GM12878 (cell line): ENCODE measurements around the gene AFAP1L2.

ENCODE experiments used
- BCL3 ChIP-seq: IDR thresholded peaks from 2 replicates; pipeline ENCODE4 v1.6.1; 2011; ENCODE audit warnings: borderline replicate concordance, low read depth, mild to moderate bottlenecking, moderate library complexity, low read length; ENCODE audit not compliant: insufficient read depth, poor library complexity, severe bottlenecking
- BMI1 ChIP-seq: fragments of 450-650 bp; IDR thresholded peaks from 2 replicates; pipeline ENCODE4 v1.6.1; 2016; ENCODE audit warnings: mild to moderate bottlenecking, moderate library complexity, borderline replicate concordance
- CREB1 ChIP-seq: IDR thresholded peaks from 2 replicates; pipeline ENCODE4 v1.6.1; 2012; ENCODE audit warnings: low read depth, mild to moderate bottlenecking, inconsistent platforms
- CTCF ChIP-seq, 3 experiments: IDR thresholded peaks in 2 of 3; conservative IDR thresholded peaks in 1 of 3; 2 replicates each; pipeline ENCODE4 v1.5.1; 2011; ENCODE audit warnings: low read depth in 3 of 3, low read length in 3 of 3, mild to moderate bottlenecking in 3 of 3, control low read depth in 2 of 3, moderate library complexity in 2 of 3, inconsistent platforms in 1 of 3, mixed read lengths in 1 of 3; ENCODE audit not compliant: control insufficient read depth in 2 of 3, insufficient read depth in 1 of 3; ENCODE audit errors: extremely low read depth in 1 of 3
- POLR2A ChIP-seq: IDR thresholded peaks from 2 replicates; pipeline ENCODE4 v1.6.1; 2011; ENCODE audit warnings: low read depth, mild to moderate bottlenecking, low read length
- POLR2AphosphoS5 ChIP-seq: IDR thresholded peaks from 2 replicates; pipeline ENCODE4 v1.6.1; 2011; ENCODE audit warnings: mild to moderate bottlenecking, low read length, inconsistent platforms
- RAD21 ChIP-seq: IDR thresholded peaks from 2 replicates; pipeline ENCODE4 v1.6.1; 2011; ENCODE audit warnings: mild to moderate bottlenecking, low read depth, low read length, moderate library complexity; ENCODE audit not compliant: insufficient read depth
- RAD51 ChIP-seq: fragments of 450-650 bp; IDR thresholded peaks from 2 replicates; pipeline ENCODE4 v1.6.1; 2016; ENCODE audit warnings: moderate library complexity, mild to moderate bottlenecking, inconsistent platforms
- RCOR1 ChIP-seq: conservative IDR thresholded peaks from 2 replicates; pipeline ENCODE4 v1.6.1; 2012; ENCODE audit warnings: low read depth, low read length, improper control_type of control experiment
- SREBF1 ChIP-seq: IDR thresholded peaks from 2 replicates; pipeline ENCODE4 v1.6.1; 2012; ENCODE audit warnings: mild to moderate bottlenecking, low read length
- SUPT20H ChIP-seq: IDR thresholded peaks from 2 replicates; pipeline ENCODE4 v1.6.1; 2011; ENCODE audit warnings: low read depth, mild to moderate bottlenecking, low read length, moderate library complexity, borderline replicate concordance; ENCODE audit not compliant: control insufficient read depth
- ZNF384 ChIP-seq: IDR thresholded peaks from 2 replicates; pipeline ENCODE4 v1.6.1; 2012; ENCODE audit warnings: low read depth, mild to moderate bottlenecking, low read length, improper control_type of control experiment, borderline replicate concordance
- ZSCAN29 ChIP-seq: fragments of 450-650 bp; IDR thresholded peaks from 2 replicates; pipeline ENCODE4 v1.6.1; 2017; ENCODE audit warnings: mild to moderate bottlenecking, moderate library complexity
- TF ChIP-seq, protein P1 (sequence below): IDR thresholded peaks from 2 replicates; pipeline ENCODE4 v1.6.1; 2011; ENCODE audit warnings: low read depth, low read length, improper control_type of control experiment, borderline replicate concordance

DNA sequence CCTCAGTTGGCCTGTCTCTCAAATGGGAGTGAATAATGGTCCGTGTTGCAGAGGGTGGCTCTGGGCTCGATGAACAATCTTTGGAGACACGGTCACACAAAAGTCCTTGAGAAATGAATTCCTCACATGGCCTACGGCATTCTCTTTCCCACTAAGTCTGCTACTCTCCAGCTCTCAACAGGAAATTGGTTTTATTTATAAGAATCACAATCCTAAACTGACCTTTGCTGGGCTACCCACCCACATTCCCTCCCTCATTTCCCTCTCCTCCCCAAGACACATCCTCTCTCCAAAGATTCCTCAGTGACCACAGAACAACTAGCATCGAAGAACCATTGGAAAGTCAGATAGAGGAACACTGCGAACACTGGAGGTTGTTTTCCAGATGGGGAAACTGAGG lies 4.7 kb downstream of the AFAP1L2 start:
- TF ChIP-seq BCL3 (no peak), ZSCAN29 (no peak), CTCF (IDR thresholded peaks at IDR 0.05 in 2 of 3, conservative IDR thresholded peaks at IDR 0.05 in 1 of 3; ENCODE audit: control insufficient read depth in 2 of 3, extremely low read depth in 1 of 3, insufficient read depth in 1 of 3, low read depth in 3 of 3, low read length in 3 of 3) (no peak), RAD21 (no peak), POLR2A (no peak), CREB1 (no peak), RAD51 (no peak), BMI1 (no peak), RCOR1 (no peak), SREBF1 (no peak), ZNF384 (no peak), SUPT20H (no peak), POLR2AphosphoS5 (no peak)
- TF ChIP-seq, protein P1, sequence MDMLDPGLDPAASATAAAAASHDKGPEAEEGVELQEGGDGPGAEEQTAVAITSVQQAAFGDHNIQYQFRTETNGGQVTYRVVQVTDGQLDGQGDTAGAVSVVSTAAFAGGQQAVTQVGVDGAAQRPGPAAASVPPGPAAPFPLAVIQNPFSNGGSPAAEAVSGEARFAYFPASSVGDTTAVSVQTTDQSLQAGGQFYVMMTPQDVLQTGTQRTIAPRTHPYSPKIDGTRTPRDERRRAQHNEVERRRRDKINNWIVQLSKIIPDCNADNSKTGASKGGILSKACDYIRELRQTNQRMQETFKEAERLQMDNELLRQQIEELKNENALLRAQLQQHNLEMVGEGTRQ: no peak
